HepG2 (cell line): ENCODE measurements around the gene CD8A. TPM values are rescaled to one million over a fixed set of nuclear protein-coding genes. Genes with fewer than 3 reads are reported as not detected.

Experiments used
- ATAC-seq: fragments of 200-7000 bp; cut with Tn5 transposase; 3 replicates; pipeline ENCODE4 v1.9.1; 2020; ENCODE audit warnings: mild to moderate bottlenecking, moderate library complexity
- BruUV-seq: library from RNA; stranded (reverse); fragments of 400-500 nt; replicated peaks from 2 replicates; lab custom pipeline; 2021; lab: Mats Ljungman, UMichigan
- CTCF ChIA-PET: fragments of 300-600 bp; formaldehyde crosslinking; extraction: SDS; loops from one replicate; lab custom pipeline; 2021; ENCODE audit warnings: low total read pairs, inconsistent platforms, low intra/inter-chr PET ratio; lab: Yijun Ruan, JAX
- POLR2A ChIA-PET: fragments of 350-600 bp; sonication (Branson Sonifier 250); formaldehyde crosslinking; loops from one replicate; lab custom pipeline; 2020; ENCODE audit warnings: antibody characterized with exemption, inconsistent platforms; lab: Yijun Ruan, JAX
- DNase-seq: peaks from one replicate; pipeline ENCODE4 v3.0.0-alpha.2; 2015; ENCODE audit warnings: low spot score
- FAIRE-seq: peaks from 3 replicates; lab custom pipeline; 2011; peaks lifted over from hg19 to GRCh38; lab: Jason Lieb, UNC
- H2AFZ ChIP-seq: one replicate; pipeline ENCODE4 v1.6.1; 2011; ENCODE audit warnings: low read length, inconsistent platforms
- H3K27ac ChIP-seq: fragments of 300-600 bp; 3 replicates; pipeline ENCODE4 v1.8.0; 2011; ENCODE audit warnings: mixed run types, mild to moderate bottlenecking, mixed read lengths, low read length, inconsistent platforms; ENCODE audit not compliant: insufficient read depth; ENCODE audit errors: extremely low read length
- H3K27me3 ChIP-seq, 2 experiments: fragments of 200-600 bp in 1 of 2; 2 replicates in 1 of 2; 3 replicates in 1 of 2; pipeline versions ENCODE4 v1.6.0 to v1.8.0; 2011; ENCODE audit warnings: low read length in 2 of 2, mild to moderate bottlenecking in 2 of 2, moderate library complexity in 2 of 2, inconsistent platforms in 1 of 2; ENCODE audit not compliant: insufficient read depth in 2 of 2, control insufficient read depth in 1 of 2
- H3K36me3 ChIP-seq, 2 experiments: fragments of 200-600 bp in 1 of 2; replicated peaks in 1 of 2; 2 replicates in 1 of 2; 3 replicates in 1 of 2; pipeline versions ENCODE4 v1.5.1 to v1.8.0; 2011; ENCODE audit warnings: low read length in 2 of 2, inconsistent platforms in 1 of 2; ENCODE audit not compliant: insufficient read depth in 2 of 2, control insufficient read depth in 1 of 2
- H3K4me1 ChIP-seq: 2 replicates; pipeline ENCODE4 v1.5.1; 2012; ENCODE audit warnings: low read length, inconsistent platforms; ENCODE audit not compliant: insufficient read depth
- H3K4me2 ChIP-seq: 2 replicates; pipeline ENCODE4 v1.6.0; 2011; ENCODE audit warnings: low read depth, low read length, inconsistent platforms
- H3K4me3 ChIP-seq, 3 experiments: fragments of 200-600 bp in 1 of 3; sonication (generic), shearing (Covaris generic) in 1 of 3; replicated peaks in 1 of 3; 2 replicates each; pipeline ENCODE4 v1.5.1; 2011 to 2016; ENCODE audit warnings: low read length in 3 of 3, inconsistent platforms in 2 of 3, low read depth in 2 of 3, mild to moderate bottlenecking in 2 of 3, control low read depth in 1 of 3, mixed read lengths in 1 of 3; ENCODE audit not compliant: insufficient read depth in 1 of 3
- H3K79me2 ChIP-seq: one replicate; pipeline ENCODE4 v1.6.1; 2011; ENCODE audit warnings: low read length, inconsistent platforms; ENCODE audit not compliant: insufficient read depth
- H3K9ac ChIP-seq: 2 replicates; pipeline ENCODE4 v1.6.0; 2011; ENCODE audit warnings: mild to moderate bottlenecking, low read depth, low read length, inconsistent platforms; ENCODE audit not compliant: insufficient read depth
- H3K9me3 ChIP-seq: 2 replicates; pipeline ENCODE4 v1.5.1; 2012; ENCODE audit warnings: mild to moderate bottlenecking, low read length
- H4K20me1 ChIP-seq: 2 replicates; pipeline ENCODE4 v1.6.0; 2011; ENCODE audit warnings: inconsistent platforms, mild to moderate bottlenecking, low read length, moderate library complexity; ENCODE audit not compliant: insufficient read depth
- BRCA1 ChIP-seq: sonication (generic); formaldehyde crosslinking; IDR thresholded peaks from 2 replicates; pipeline ENCODE4 v1.4.0; 2020; ENCODE audit warnings: missing genetic modification reagents
- HHEX ChIP-seq: IDR thresholded peaks from 2 replicates; pipeline ENCODE4 v1.6.1; 2016; ENCODE audit warnings: control low read depth
- KDM4B ChIP-seq: sonication (generic); formaldehyde crosslinking; IDR thresholded peaks from 2 replicates; pipeline ENCODE4 v1.4.0; 2020; ENCODE audit warnings: missing genetic modification reagents
- MAFK ChIP-seq, 2 experiments: IDR thresholded peaks in 1 of 2; conservative IDR thresholded peaks in 1 of 2; 2 replicates each; pipeline ENCODE4 v1.6.1; 2011; ENCODE audit warnings: improper control_type of control experiment in 2 of 2, low read length in 2 of 2
- MXI1 ChIP-seq: IDR thresholded peaks from 3 replicates; pipeline ENCODE4 v1.6.1; 2012; ENCODE audit warnings: low read depth, low read length, inconsistent platforms, borderline replicate concordance
- PHF8 ChIP-seq: sonication (generic); formaldehyde crosslinking; IDR thresholded peaks from 2 replicates; pipeline ENCODE4 v1.5.0; 2020; ENCODE audit warnings: missing genetic modification reagents
- RBAK ChIP-seq: sonication (generic); formaldehyde crosslinking; IDR thresholded peaks from 2 replicates; pipeline ENCODE4 v1.5.1; 2020; ENCODE audit warnings: mild to moderate bottlenecking, missing genetic modification reagents
- STAG1 ChIP-seq: sonication (generic); formaldehyde crosslinking; IDR thresholded peaks from 2 replicates; pipeline ENCODE4 v1.4.0; 2020; ENCODE audit warnings: missing genetic modification reagents
- YY1 ChIP-seq: IDR thresholded peaks from 2 replicates; pipeline ENCODE4 v1.6.1; 2011; ENCODE audit warnings: low read length, low read depth, moderate library complexity, mild to moderate bottlenecking; ENCODE audit not compliant: insufficient read depth, insufficient replicate concordance
- ZHX1 ChIP-seq: sonication (generic); formaldehyde crosslinking; IDR thresholded peaks from 2 replicates; pipeline ENCODE4 v1.8.1; 2022; ENCODE audit warnings: low read depth, mild to moderate bottlenecking, missing genetic modification reagents
- ZNF3 ChIP-seq: IDR thresholded peaks from 2 replicates; pipeline ENCODE4 v1.7.0; 2017; ENCODE audit warnings: inconsistent platforms
- ZNF33B ChIP-seq: sonication (generic); formaldehyde crosslinking; IDR thresholded peaks from 2 replicates; pipeline ENCODE4 v1.5.1; 2020; ENCODE audit warnings: mild to moderate bottlenecking, missing genetic modification reagents
- ZNF530 ChIP-seq: sonication (generic); formaldehyde crosslinking; IDR thresholded peaks from 2 replicates; pipeline ENCODE4 v1.5.0; 2020; ENCODE audit warnings: low read depth, mild to moderate bottlenecking, missing genetic modification reagents
- ZNF7 ChIP-seq: IDR thresholded peaks from 2 replicates; pipeline ENCODE4 v1.6.1; 2016; ENCODE audit warnings: missing biosample characterization, missing genetic modification reagents
- WGBS: methylation state at CpG from one replicate; pipeline ENCODE4 v1.1.6; 2017; ENCODE audit warnings: low lambda C conversion rate; 5-methylcytosine and 5-hydroxymethylcytosine counted together
- in situ Hi-C: cut with HindIII; loops from 2 replicates; pipeline ENCODE4 v1.10.0; 2017; ENCODE audit warnings: low pct_unique_long_range_greater_than_20kb; ENCODE audit not compliant: extremely low pct_ligation_motif_present
- intact Hi-C: fragments of 100-400 bp; cut with micrococcal nuclease; formaldehyde crosslinking; loops from one replicate; pipeline ENCODE4 v1.10.0; 2022; ENCODE audit not compliant: unreplicated experiment
- polyA plus RNA-seq, 8 experiments: library from polyadenylated mRNA; depleted of rRNA in 3 of 8; stranded (reverse) in 7 of 8; unstranded in 1 of 8; fragments of >200 nt; fragmentation: Illumina TruSeq in 4 of 8; extraction: Trizol in 4 of 8; gene quantifications; 2 replicates each; pipeline versions ENCODE4 v1.2.1 to v1.2.3, GENCODE V29; 2011 to 2016; ENCODE audit warnings: low read depth in 4 of 8, missing spikeins in 1 of 8, mixed read lengths in 1 of 8; ENCODE audit not compliant: insufficient read depth in 1 of 8
- total RNA-seq, 5 experiments: library from RNA; depleted of rRNA; stranded (reverse); fragments of >200 nt; fragmentation: Illumina TruSeq; extraction: Trizol; gene quantifications; 2 replicates each; pipeline ENCODE4 v1.2.3, GENCODE V29; 2016; ENCODE audit warnings: low read depth in 1 of 5
- TF ChIP-seq, protein P1 (sequence below): sonication (generic); formaldehyde crosslinking; IDR thresholded peaks from 2 replicates; pipeline ENCODE4 v1.8.0; 2022; ENCODE audit warnings: missing genetic modification reagents, mild to moderate bottlenecking, borderline replicate concordance
- TF ChIP-seq, protein P2 (sequence below): sonication (generic); formaldehyde crosslinking; IDR thresholded peaks from 2 replicates; pipeline ENCODE4 v1.5.0; 2020; ENCODE audit warnings: mild to moderate bottlenecking, low read depth, missing genetic modification reagents, borderline replicate concordance
- TF ChIP-seq, protein P3 (sequence below): sonication (generic); formaldehyde crosslinking; IDR thresholded peaks from 2 replicates; pipeline ENCODE4 v1.4.0; 2020; ENCODE audit warnings: mild to moderate bottlenecking, missing genetic modification reagents

Gene CD8A
- total and polyA plus RNA-seq, 2 of the 13 experiments (the other 11 are each of a cell fraction or from before 2014, with no cell fraction given): 0.09 TPM; not detected in 1

DNA sequence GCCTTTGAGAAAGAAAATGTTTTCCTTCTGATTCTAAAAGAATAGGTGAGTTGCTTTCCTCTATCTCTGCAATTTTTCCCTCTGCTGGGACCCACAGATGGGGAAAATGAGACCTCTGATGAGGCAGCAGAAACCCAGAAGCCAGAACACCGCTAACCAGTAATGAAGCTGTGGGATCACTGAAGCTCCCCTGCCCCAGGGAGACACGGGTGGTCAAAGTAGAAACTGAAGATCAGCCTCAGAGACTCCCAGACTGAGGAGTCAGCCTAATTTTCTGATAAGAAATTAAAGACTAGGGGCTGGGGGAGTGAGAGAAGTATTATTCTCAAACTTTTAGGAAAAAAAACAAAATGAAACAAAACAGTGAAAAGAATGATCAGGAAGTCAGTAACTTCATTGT lies 40.8 kb upstream of the CD8A start:
- Histone ChIP-seq H2AFZ (peak overlapping the region; percentile 32), H3K4me1 (no peaks in the 10 kb centered on the region), H3K36me3 (no peaks in the 10 kb centered on the region), H3K27ac (no peak overlapping the region), H3K27me3 (peaks cover 0 to 10% of the 10 kb centered on the region in 2 experiments; a peak in 2 of 5 replicates), H3K4me3 (0 out of 6 replicates have a peak overlapping the region, but pooled peaks of 1 of the 3 experiments have one; percentile 24), H3K4me2 (peak overlapping the region; percentile 55), H4K20me1 (no peaks in the 10 kb centered on the region), H3K79me2 (no peaks in the 10 kb centered on the region), H3K9ac (peak overlapping the region; percentile 16; the same call in 1 of the 2 replicates), H3K9me3 (no peaks in the 10 kb centered on the region)
- FAIRE-seq (no peak), ATAC-seq (no peak; the same call in 2 of the 3 replicates), DNase-seq (no peak)
- ChIA-PET POLR2A (no interaction called here), CTCF (no interaction called here)
- 1% methylated on average over 2 of the region's 2 CpGs for WGBS
- intact Hi-C loops: no loop called here
- BruUV-seq: no TSS peak
- in situ Hi-C loops: no loop called here
- TF ChIP-seq MXI1 (no peak), RBAK (CRISPR knock-in tag) (no peak), HHEX (CRISPR knock-in tag) (no peak), ZNF3 (CRISPR knock-in tag) (no peak), MAFK (conservative IDR thresholded peaks at IDR 0.05 in 1 of 2, IDR thresholded peaks at IDR 0.05 in 1 of 2; ENCODE audit: low read length in 2 of 2) (no peak), ZNF7 (CRISPR knock-in tag) (no peak), ZNF33B (no peak), PHF8 (CRISPR knock-in tag) (no peak), KDM4B (CRISPR knock-in tag) (no peak), BRCA1 (CRISPR knock-in tag) (no peak), ZHX1 (no peak), STAG1 (CRISPR knock-in tag) (no peak), ZNF530 (CRISPR knock-in tag) (no peak), YY1 (no peak)
- TF ChIP-seq, protein P1, sequence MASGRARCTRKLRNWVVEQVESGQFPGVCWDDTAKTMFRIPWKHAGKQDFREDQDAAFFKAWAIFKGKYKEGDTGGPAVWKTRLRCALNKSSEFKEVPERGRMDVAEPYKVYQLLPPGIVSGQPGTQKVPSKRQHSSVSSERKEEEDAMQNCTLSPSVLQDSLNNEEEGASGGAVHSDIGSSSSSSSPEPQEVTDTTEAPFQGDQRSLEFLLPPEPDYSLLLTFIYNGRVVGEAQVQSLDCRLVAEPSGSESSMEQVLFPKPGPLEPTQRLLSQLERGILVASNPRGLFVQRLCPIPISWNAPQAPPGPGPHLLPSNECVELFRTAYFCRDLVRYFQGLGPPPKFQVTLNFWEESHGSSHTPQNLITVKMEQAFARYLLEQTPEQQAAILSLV (CRISPR knock-in tag): no peak
- TF ChIP-seq, protein P2, sequence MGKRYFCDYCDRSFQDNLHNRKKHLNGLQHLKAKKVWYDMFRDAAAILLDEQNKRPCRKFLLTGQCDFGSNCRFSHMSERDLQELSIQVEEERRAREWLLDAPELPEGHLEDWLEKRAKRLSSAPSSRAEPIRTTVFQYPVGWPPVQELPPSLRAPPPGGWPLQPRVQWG (CRISPR knock-in tag): no peak
- TF ChIP-seq, protein P3, sequence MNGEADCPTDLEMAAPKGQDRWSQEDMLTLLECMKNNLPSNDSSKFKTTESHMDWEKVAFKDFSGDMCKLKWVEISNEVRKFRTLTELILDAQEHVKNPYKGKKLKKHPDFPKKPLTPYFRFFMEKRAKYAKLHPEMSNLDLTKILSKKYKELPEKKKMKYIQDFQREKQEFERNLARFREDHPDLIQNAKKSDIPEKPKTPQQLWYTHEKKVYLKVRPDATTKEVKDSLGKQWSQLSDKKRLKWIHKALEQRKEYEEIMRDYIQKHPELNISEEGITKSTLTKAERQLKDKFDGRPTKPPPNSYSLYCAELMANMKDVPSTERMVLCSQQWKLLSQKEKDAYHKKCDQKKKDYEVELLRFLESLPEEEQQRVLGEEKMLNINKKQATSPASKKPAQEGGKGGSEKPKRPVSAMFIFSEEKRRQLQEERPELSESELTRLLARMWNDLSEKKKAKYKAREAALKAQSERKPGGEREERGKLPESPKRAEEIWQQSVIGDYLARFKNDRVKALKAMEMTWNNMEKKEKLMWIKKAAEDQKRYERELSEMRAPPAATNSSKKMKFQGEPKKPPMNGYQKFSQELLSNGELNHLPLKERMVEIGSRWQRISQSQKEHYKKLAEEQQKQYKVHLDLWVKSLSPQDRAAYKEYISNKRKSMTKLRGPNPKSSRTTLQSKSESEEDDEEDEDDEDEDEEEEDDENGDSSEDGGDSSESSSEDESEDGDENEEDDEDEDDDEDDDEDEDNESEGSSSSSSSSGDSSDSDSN (CRISPR knock-in tag): no peak
